Epithelial cell of proximal tubule (primary cell): ENCODE data around the gene TPSG1. TPM values are rescaled to one million over a fixed set of nuclear protein-coding genes. Genes with fewer than 3 reads are reported as not detected.

Experiments used
- DNase-seq: peaks from one replicate; pipeline ENCODE4 v3.0.0-alpha.2; 2011; ENCODE audit warnings: low read depth
- H3K4me3 ChIP-seq: 2 replicates; pipeline ENCODE4 v1.5.1; 2011; ENCODE audit warnings: low read depth, mild to moderate bottlenecking, low read length
- total RNA-seq: library from RNA; depleted of rRNA; stranded (reverse); fragments of >200 nt; gene quantifications from 2 replicates; pipeline ENCODE4 v1.2.3, GENCODE V29; 2015
- TF ChIP-seq, protein P1 (sequence below): conservative IDR thresholded peaks from 2 replicates; pipeline ENCODE4 v1.5.1; 2012; ENCODE audit warnings: low read depth, mild to moderate bottlenecking, low read length

Gene TPSG1
- total RNA-seq, 1 donor from 2014 or later, result not detected

DNA sequence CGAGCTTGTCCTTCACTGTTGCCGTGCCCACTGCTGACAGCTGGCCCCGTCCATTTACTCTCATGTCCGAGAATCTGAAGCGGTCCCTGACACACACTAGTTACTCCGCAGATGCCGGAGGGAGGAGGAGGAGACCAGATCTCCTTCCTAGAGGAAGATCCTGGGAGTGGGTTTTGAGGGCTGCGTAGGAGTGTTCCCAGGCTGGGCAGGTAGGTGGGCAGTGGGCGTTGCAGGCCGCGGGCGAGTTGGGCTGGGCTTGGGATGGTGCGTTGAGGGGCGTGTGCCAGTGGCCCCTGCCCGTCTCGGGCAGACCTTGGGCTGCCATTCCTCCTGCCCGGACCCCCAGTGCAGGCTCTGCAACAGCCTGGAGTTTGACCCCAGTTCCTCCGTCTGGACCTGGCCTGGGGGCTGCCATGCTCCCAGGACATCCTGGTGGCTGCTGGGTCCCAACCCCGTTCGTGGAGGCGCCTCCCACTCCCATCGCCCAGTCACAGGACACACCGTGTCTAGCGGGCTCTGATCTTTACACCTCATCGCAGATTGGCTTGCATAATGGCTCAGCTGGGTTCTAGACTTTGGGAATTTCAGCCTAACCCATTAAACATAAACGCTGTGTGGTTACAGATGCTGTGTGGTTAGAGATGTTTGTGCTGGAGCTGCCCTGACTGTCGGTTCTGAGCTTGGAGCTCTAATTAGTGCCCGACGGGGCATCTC lies 49.3 kb downstream of the TPSG1 start:
- H3K4me3 ChIP-seq, result no peak overlapping the region
- TF ChIP-seq, protein P1, sequence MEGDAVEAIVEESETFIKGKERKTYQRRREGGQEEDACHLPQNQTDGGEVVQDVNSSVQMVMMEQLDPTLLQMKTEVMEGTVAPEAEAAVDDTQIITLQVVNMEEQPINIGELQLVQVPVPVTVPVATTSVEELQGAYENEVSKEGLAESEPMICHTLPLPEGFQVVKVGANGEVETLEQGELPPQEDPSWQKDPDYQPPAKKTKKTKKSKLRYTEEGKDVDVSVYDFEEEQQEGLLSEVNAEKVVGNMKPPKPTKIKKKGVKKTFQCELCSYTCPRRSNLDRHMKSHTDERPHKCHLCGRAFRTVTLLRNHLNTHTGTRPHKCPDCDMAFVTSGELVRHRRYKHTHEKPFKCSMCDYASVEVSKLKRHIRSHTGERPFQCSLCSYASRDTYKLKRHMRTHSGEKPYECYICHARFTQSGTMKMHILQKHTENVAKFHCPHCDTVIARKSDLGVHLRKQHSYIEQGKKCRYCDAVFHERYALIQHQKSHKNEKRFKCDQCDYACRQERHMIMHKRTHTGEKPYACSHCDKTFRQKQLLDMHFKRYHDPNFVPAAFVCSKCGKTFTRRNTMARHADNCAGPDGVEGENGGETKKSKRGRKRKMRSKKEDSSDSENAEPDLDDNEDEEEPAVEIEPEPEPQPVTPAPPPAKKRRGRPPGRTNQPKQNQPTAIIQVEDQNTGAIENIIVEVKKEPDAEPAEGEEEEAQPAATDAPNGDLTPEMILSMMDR, result no peak
- DNase-seq, result no peak

DNA sequence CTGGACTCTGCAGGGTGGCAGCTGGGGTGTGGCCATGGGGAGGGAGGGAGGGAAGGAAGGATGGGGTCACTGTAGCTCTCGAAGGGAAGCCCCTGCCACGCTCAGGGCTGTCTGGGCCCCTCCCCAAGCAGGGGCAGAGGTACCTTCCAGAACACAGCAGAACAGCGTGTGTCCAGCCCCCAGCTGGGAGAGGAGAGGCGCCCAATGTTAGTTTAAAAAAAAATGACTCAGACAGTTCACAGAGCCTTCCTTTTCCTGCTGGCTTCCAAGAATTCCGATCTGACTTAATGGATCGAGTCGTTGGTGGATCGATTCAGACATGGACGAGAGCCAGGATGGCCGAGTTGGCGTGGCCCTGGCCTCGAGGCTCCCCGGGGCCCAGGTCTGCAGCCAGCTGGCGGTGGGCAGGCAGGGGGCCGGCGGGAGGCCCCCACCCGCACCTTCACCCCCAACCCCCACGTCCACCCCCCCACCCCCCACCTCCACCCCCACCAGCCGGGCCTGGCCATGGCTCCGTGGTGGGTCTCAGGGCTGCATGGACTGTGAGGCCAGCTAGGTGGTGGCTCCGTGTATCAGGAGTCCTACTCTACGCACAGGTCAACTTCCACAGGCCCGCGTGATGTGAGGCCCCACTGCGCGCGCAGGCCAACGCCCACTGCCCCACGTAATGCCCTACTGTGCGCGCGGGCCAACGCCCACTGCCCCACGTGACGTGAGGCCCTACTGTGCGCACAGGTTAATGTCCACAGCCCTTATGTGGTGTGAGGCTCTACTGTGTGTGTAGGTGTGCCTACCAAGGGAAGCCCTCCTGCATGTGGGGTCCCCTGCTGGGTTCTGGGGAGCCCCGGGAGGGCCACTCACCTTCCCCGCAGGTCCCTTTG lies 50.4 kb downstream of the TPSG1 start:
- DNase-seq, result no peak
- H3K4me3 ChIP-seq, result no peak overlapping the region
- TF ChIP-seq, protein P1, result no peak

DNA sequence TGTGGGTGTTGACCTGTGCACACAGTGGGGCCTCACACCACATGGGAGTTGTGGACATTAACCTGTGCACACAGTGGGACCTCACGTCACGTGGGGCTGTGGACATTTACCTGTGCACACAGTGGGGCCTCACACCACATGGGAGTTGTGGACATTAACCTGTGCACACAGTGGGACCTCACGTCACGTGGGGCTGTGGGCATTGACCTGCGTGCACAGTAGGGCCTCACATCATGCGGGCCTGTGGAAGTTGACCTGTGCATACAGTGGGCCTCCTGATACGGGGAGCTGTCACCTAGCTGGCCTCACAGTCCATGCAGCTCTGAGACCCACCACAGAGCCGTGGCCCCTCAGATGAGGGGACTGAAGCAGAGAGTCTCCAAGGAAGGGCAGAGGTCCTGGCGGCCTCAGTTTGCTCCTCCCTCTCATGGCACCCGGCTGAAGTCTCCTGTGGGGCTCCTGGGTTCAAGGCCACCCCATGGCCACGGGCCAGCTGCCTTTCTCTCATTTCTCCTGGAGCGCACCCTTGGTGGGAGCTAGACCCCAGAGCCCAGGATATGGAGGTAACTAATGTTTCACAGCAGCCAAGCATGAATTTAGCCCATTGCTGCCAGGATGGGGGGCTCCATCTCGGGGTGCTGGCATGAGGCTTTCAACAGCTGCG lies 51.1 kb downstream of the TPSG1 start:
- TF ChIP-seq, protein P1, result no peak
- H3K4me3 ChIP-seq, result no peak overlapping the region
- DNase-seq, result no peak

DNA sequence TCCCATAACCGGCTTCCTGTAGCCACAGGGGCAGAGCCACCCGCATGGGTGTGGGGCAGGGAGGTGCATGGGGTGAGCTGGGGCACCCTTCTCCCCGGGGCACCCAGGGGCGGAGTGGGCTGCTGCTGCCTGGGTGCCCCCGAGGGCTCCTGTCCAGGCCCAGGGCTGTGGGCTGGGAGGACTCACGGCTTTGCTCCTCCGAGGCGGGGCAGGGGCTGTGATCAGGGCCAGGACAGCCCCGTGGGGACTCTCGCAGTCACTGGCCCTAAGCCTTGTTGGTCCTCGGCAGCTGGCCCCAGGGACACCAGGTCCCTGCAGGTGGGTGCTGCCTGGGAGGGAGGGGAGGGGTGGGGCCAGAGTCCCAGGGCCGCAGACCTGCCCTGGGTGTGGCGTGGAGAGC lies 52.4 kb downstream of the TPSG1 start:
- no peak for DNase-seq
- TF ChIP-seq, protein P1, result no peak
- no peak overlapping the region for H3K4me3 ChIP-seq

DNA sequence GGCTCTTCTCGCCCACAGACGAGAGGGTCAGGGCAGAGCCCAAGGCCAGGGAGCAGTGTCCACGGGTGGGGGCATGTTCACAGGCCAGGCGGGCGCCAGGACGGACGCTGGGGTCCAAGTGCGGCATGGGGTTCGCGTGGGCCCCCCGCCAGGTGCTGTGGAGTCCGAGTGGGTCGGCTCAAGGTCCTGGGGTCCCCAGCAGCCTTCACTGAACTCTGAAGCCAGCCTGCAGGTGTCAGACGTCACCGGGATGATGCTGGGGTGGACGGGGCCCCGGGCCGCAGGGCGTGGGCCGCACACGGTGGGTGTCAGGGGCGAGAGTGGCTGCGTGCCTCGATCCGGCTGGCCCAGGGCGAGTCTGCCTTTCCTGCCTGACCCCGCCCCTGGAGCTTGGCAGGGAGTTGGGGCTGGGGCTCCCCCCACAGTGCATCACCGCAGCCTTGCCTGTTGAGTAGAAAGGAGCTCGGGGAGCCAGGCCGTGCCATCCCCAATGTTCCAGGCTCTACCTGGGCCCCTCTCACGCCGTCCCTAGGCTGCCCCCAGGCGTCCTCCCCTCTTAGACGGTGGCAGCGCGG lies 53.1 kb downstream of the TPSG1 start:
- TF ChIP-seq, protein P1, result no peak
- H3K4me3 ChIP-seq, result no peak overlapping the region
- DNase-seq, result no peak

Other genes with a start within 250 kb of the TPSG1 start
- gene SOX8, start 243.5 kb downstream of the TPSG1 start, total RNA-seq, result not detected in 2 replicates
- gene SSTR5, start 152.5 kb downstream of the TPSG1 start, total RNA-seq, result not detected in 2 replicates
- not detected in 2 replicates for gene C1QTNF8, start 129.0 kb downstream of the TPSG1 start, total RNA-seq
- gene CACNA1H, start 72.2 kb downstream of the TPSG1 start, total RNA-seq, result 0.22 and 0.29 TPM in 2 replicates
- gene TPSB2, start 4.9 kb upstream of the TPSG1 start, total RNA-seq, result not detected in 2 replicates
- gene TPSAB1, start 15.4 kb upstream of the TPSG1 start, total RNA-seq, result not detected in 2 replicates
- gene TPSD1, start 30.8 kb upstream of the TPSG1 start, total RNA-seq, result not detected in 2 replicates
- gene UBE2I, start 84.4 kb upstream of the TPSG1 start, total RNA-seq, result 97.0 and 112 TPM in 2 replicates
- gene BAIAP3, start 108.4 kb upstream of the TPSG1 start, total RNA-seq, result 1.5 and 3.9 TPM in 2 replicates
- 123 and 157 TPM in 2 replicates for gene TSR3, start 126.6 kb upstream of the TPSG1 start, total RNA-seq
- gene GNPTG, start 126.7 kb upstream of the TPSG1 start, total RNA-seq, result 38.3 and 63.9 TPM in 2 replicates
- 11.3 and 20.1 TPM in 2 replicates for gene UNKL, start 189.4 kb upstream of the TPSG1 start, total RNA-seq
- gene UQCC4, start 195.5 kb upstream of the TPSG1 start, total RNA-seq, result 17.4 and 23.2 TPM in 2 replicates
- gene PERCC1, start 205.8 kb upstream of the TPSG1 start, total RNA-seq, result not detected in 2 replicates
- gene CCDC154, start 219.3 kb upstream of the TPSG1 start, total RNA-seq, result not detected in 2 replicates
- gene CLCN7, start 249.8 kb upstream of the TPSG1 start, total RNA-seq, result 57.3 and 76.2 TPM in 2 replicates